GM21529 (cell line): ENCODE measurements around the gene HNRNPM.

Source experiments
- ATAC-seq: cut with Tn5 transposase; IDR thresholded peaks from one replicate; pipeline ENCODE4 v1.9.1; 2021; ENCODE audit not compliant: unreplicated experiment

Gene HNRNPM

GRCh38 chr19:8484331-8484894 is 39.6 kb downstream of the HNRNPM start:
- no peak for ATAC-seq

- ATAC-seq = no peak
Observed at GRCh38 chr19:8485561-8486371, 41.0 kb downstream of the HNRNPM start.

GRCh38 chr19:8486661-8487136 is 41.9 kb downstream of the HNRNPM start:
- no peak for ATAC-seq

- peak; percentile 69 for ATAC-seq
Observed at GRCh38 chr19:8487137-8487851, 42.5 kb downstream of the HNRNPM start.

GRCh38 chr19:8488365-8488764 is 43.6 kb downstream of the HNRNPM start:
- ATAC-seq = no peak

GRCh38 chr19:8489561-8490394 is 45.0 kb downstream of the HNRNPM start:
- ATAC-seq = no peak

GRCh38 chr19:8490395-8490760 is 45.6 kb downstream of the HNRNPM start:
- no peak for ATAC-seq

- ATAC-seq = no peak
Observed at GRCh38 chr19:8490873-8491272, 46.1 kb downstream of the HNRNPM start.

- no peak for ATAC-seq
Observed at GRCh38 chr19:8491574-8491973, 46.8 kb downstream of the HNRNPM start.

- ATAC-seq = no peak
Observed at GRCh38 chr19:8494158-8494557, 49.4 kb downstream of the HNRNPM start.

- no peak for ATAC-seq
Observed at GRCh38 chr19:8498295-8498694, 53.5 kb downstream of the HNRNPM start.

GRCh38 chr19:8499048-8499833 is 54.5 kb downstream of the HNRNPM start:
- ATAC-seq = no peak

- no peak for ATAC-seq
Observed at GRCh38 chr19:8500158-8500557, 55.4 kb downstream of the HNRNPM start.

- ATAC-seq = no peak
Observed at GRCh38 chr19:8501516-8501915, 56.7 kb downstream of the HNRNPM start.

GRCh38 chr19:8501981-8502380 is 57.2 kb downstream of the HNRNPM start:
- no peak for ATAC-seq

- ATAC-seq = no peak
Observed at GRCh38 chr19:8503510-8503909, 58.7 kb downstream of the HNRNPM start.

GRCh38 chr19:8504171-8504570 is 59.4 kb downstream of the HNRNPM start:
- ATAC-seq = no peak

GRCh38 chr19:8504919-8505318 is 60.1 kb downstream of the HNRNPM start:
- no peak for ATAC-seq

- ATAC-seq = peak; percentile 65
Observed at GRCh38 chr19:8505680-8506401, 61.1 kb downstream of the HNRNPM start.
